Sigmoid colon (tissue), 7 donors: ENCODE data around the gene ZFP36L2. TPM values are rescaled to one million over a fixed set of nuclear protein-coding genes. Genes with fewer than 3 reads are reported as not detected.

ENCODE experiments used
- DNase-seq: peaks from one replicate; pipeline ENCODE4 v3.0.0-alpha.2; 2019
- H3K27ac ChIP-seq, 4 donors: fragments of 200-600 bp; sonication (generic); one replicate each; pipeline ENCODE4 v1.5.1; 2016 to 2019; ENCODE audit warnings: mild to moderate bottlenecking in 1 of 4
- H3K27me3 ChIP-seq, 3 donors: fragments of 200-600 bp; sonication (generic); one replicate each; pipeline ENCODE4 v1.5.1; 2019; ENCODE audit warnings: mild to moderate bottlenecking in 1 of 3
- H3K36me3 ChIP-seq, 4 donors: fragments of 200-600 bp; sonication (generic); one replicate each; pipeline ENCODE4 v1.5.1; 2016 to 2019
- H3K4me1 ChIP-seq, 4 donors: fragments of 200-600 bp; sonication (generic); one replicate each; pipeline ENCODE4 v1.5.1; 2017 to 2019
- H3K4me3 ChIP-seq, 4 donors: fragments of 200-600 bp; sonication (generic); one replicate each; pipeline ENCODE4 v1.5.1; 2017 to 2019; ENCODE audit warnings: mild to moderate bottlenecking in 2 of 4, moderate library complexity in 1 of 4
- H3K9me3 ChIP-seq, 4 donors: fragments of 200-600 bp in 3 of 4; sonication (generic) in 3 of 4; one replicate each; pipeline versions ENCODE4 v1.5.1 to v1.6.1; 2013 to 2019
- CTCF ChIP-seq, 4 experiments: fragments of 450-650 bp in 3 of 4; fragments of 200-600 bp in 1 of 4; IDR thresholded peaks; one replicate each; pipeline ENCODE4 v1.5.1; 2016 to 2019; ENCODE audit warnings: antibody characterized with exemption in 4 of 4, mild to moderate bottlenecking in 3 of 4, moderate library complexity in 2 of 4
- EP300 ChIP-seq, 4 donors: sonication (generic); formaldehyde crosslinking; IDR thresholded peaks; one replicate each; pipeline ENCODE4 v1.6.1; 2017; ENCODE audit warnings: antibody characterized with exemption in 4 of 4
- POLR2A ChIP-seq, 2 donors: fragments of 450-650 bp; IDR thresholded peaks; one replicate each; pipeline ENCODE4 v1.6.1; 2016; ENCODE audit warnings: antibody characterized with exemption in 2 of 2, mild to moderate bottlenecking in 2 of 2, moderate library complexity in 2 of 2
- POLR2AphosphoS5 ChIP-seq, 4 donors: sonication (generic); formaldehyde crosslinking; IDR thresholded peaks; one replicate each; pipeline ENCODE4 v1.6.1; 2017; ENCODE audit warnings: antibody characterized with exemption in 4 of 4
- WGBS, 2 donors: extraction: QIAGEN DNeasy Blood & Tissue Kit; methylation state at CpG; one replicate each; pipeline ENCODE4 v1.1.7; 2013; 5-methylcytosine and 5-hydroxymethylcytosine counted together
- intact Hi-C: fragments of 100-400 bp; cut with DNase I; formaldehyde crosslinking; loops from one replicate; pipeline ENCODE4 v1.15.1; 2023
- polyA plus RNA-seq, 3 donors: library from polyadenylated mRNA; stranded (reverse); fragments of 200-250 nt; gene quantifications; one replicate each; pipeline ENCODE4 v1.2.3, GENCODE V29; 2013
- total RNA-seq, 4 donors: library from RNA; depleted of rRNA; stranded (reverse); fragments of >200 nt; gene quantifications; one replicate each; pipeline ENCODE4 v1.1.0, GENCODE V29; 2016
- donor health status: healthy with polysubstance abuse.
- donor health status: Bipolar disorder and iron deficiency.
- donor health status: healthy.

The ZFP36L2 gene
- total and polyA plus RNA-seq, 7 donors, result 59.8 to 120 (median 97.3) TPM

GRCh38 chr2:43202289-43202688, 24.1 kb downstream of the ZFP36L2 start:
- Histone ChIP-seq H3K9me3 (no peaks in the 10 kb centered on the region), H3K36me3 (no peaks in the 10 kb centered on the region), H3K27me3 (no peaks in the 10 kb centered on the region), H3K27ac (no peak overlapping the region), H3K4me1 (no peaks in the 10 kb centered on the region), H3K4me3 (no peak overlapping the region)
- intact Hi-C loops, result no loop called here
- no peak for TF ChIP-seq EP300 (IDR thresholded peaks at IDR 0.05)
- no peak for TF ChIP-seq POLR2AphosphoS5 (IDR thresholded peaks at IDR 0.05)
- no peak for TF ChIP-seq CTCF (IDR thresholded peaks at IDR 0.05)
- no peak for TF ChIP-seq POLR2A (IDR thresholded peaks at IDR 0.05)
- DNase-seq, result no peak
- WGBS, 2 donors, result 48 to 73% methylated on average over 2 of the region's 2 CpGs

GRCh38 chr2:43201497-43201896, 24.9 kb downstream of the ZFP36L2 start:
- no peak for DNase-seq
- TF ChIP-seq EP300 (IDR thresholded peaks at IDR 0.05), result no peak
- TF ChIP-seq CTCF (IDR thresholded peaks at IDR 0.05), result no peak
- TF ChIP-seq POLR2A (IDR thresholded peaks at IDR 0.05), result no peak
- no peak for TF ChIP-seq POLR2AphosphoS5 (IDR thresholded peaks at IDR 0.05)
- Histone ChIP-seq H3K4me1 (no peaks in the 10 kb centered on the region), H3K27me3 (no peaks in the 10 kb centered on the region), H3K4me3 (no peak overlapping the region), H3K9me3 (no peaks in the 10 kb centered on the region), H3K27ac (no peak overlapping the region), H3K36me3 (no peaks in the 10 kb centered on the region)
- intact Hi-C loops, result no loop called here
- WGBS, 2 donors, result 50 to 74% methylated on average over 4 of the region's 4 CpGs

- H3K4me3 ChIP-seq, result no peak overlapping the region
Measured at GRCh38 chr2:43201016-43201415, 25.4 kb downstream of the ZFP36L2 start.

GRCh38 chr2:43199492-43200488, 26.6 kb downstream of the ZFP36L2 start:
- DNase-seq, result no peak
- 69 to 72% methylated on average over 16 of the region's 16 CpGs for WGBS, 2 donors

More at GRCh38 chr2:43201016-43201415, 25.4 kb downstream of the ZFP36L2 start:
- 95 to 97% methylated on average over 7 of the region's 7 CpGs for WGBS, 2 donors
- intact Hi-C loops, result no loop called here
- Histone ChIP-seq H3K9me3 (no peaks in the 10 kb centered on the region), H3K4me1 (no peaks in the 10 kb centered on the region), H3K36me3 (no peaks in the 10 kb centered on the region), H3K27ac (no peak overlapping the region), H3K27me3 (no peaks in the 10 kb centered on the region)
- TF ChIP-seq EP300 (IDR thresholded peaks at IDR 0.05) (no peak), POLR2A (IDR thresholded peaks at IDR 0.05) (no peak), POLR2AphosphoS5 (IDR thresholded peaks at IDR 0.05) (no peak), CTCF (IDR thresholded peaks at IDR 0.05) (no peak)
- DNase-seq, result no peak

GRCh38 chr2:43198263-43198662, 28.1 kb downstream of the ZFP36L2 start:
- Histone ChIP-seq H3K4me1 (no peaks in the 10 kb centered on the region), H3K4me3 (no peak overlapping the region), H3K9me3 (no peaks in the 10 kb centered on the region), H3K27me3 (no peaks in the 10 kb centered on the region), H3K36me3 (no peaks in the 10 kb centered on the region), H3K27ac (no peak overlapping the region)
- 96 to 97% methylated on average over 6 of the region's 6 CpGs for WGBS, 2 donors
- DNase-seq, result no peak
- no peak for TF ChIP-seq CTCF (IDR thresholded peaks at IDR 0.05)
- TF ChIP-seq POLR2A (IDR thresholded peaks at IDR 0.05), result no peak
- no peak for TF ChIP-seq POLR2AphosphoS5 (IDR thresholded peaks at IDR 0.05)
- TF ChIP-seq EP300 (IDR thresholded peaks at IDR 0.05), result no peak
- intact Hi-C loops, result no loop called here

More at GRCh38 chr2:43199492-43200488, 26.6 kb downstream of the ZFP36L2 start:
- Histone ChIP-seq H3K9me3 (no peaks in the 10 kb centered on the region), H3K27ac (no peak overlapping the region), H3K4me3 (no peak overlapping the region), H3K4me1 (no peaks in the 10 kb centered on the region), H3K36me3 (no peaks in the 10 kb centered on the region), H3K27me3 (no peaks in the 10 kb centered on the region)
- intact Hi-C loops, result no loop called here
- no peak for TF ChIP-seq POLR2AphosphoS5 (IDR thresholded peaks at IDR 0.05)
